Sigmoid colon (tissue), 4 donors: ENCODE data around the gene CCP110.

Experiments used
- CTCF ChIP-seq, 4 experiments: fragments of 450-650 bp in 3 of 4; fragments of 200-600 bp in 1 of 4; IDR thresholded peaks; one replicate each; pipeline ENCODE4 v1.5.1; 2016 to 2019; ENCODE audit warnings: antibody characterized with exemption in 4 of 4, mild to moderate bottlenecking in 3 of 4, moderate library complexity in 2 of 4
- EP300 ChIP-seq, 4 donors: sonication (generic); formaldehyde crosslinking; IDR thresholded peaks; one replicate each; pipeline ENCODE4 v1.6.1; 2017; ENCODE audit warnings: antibody characterized with exemption in 4 of 4
- POLR2A ChIP-seq, 2 donors: fragments of 450-650 bp; IDR thresholded peaks; one replicate each; pipeline ENCODE4 v1.6.1; 2016; ENCODE audit warnings: antibody characterized with exemption in 2 of 2, mild to moderate bottlenecking in 2 of 2, moderate library complexity in 2 of 2

- no peak for TF ChIP-seq POLR2A (IDR thresholded peaks at IDR 0.05)
- no peak for TF ChIP-seq CTCF (IDR thresholded peaks at IDR 0.05)
- TF ChIP-seq EP300 (IDR thresholded peaks at IDR 0.05) = no peak
Measured at GRCh38 chr16:19523184-19523558, 571 bp upstream of the CCP110 start.
